Measurements from ENCODE around the gene ZNF622. TPM values are rescaled to one million over a fixed set of nuclear protein-coding genes. Genes with fewer than 3 reads are reported as not detected.

ZNF622 gene, protein sequence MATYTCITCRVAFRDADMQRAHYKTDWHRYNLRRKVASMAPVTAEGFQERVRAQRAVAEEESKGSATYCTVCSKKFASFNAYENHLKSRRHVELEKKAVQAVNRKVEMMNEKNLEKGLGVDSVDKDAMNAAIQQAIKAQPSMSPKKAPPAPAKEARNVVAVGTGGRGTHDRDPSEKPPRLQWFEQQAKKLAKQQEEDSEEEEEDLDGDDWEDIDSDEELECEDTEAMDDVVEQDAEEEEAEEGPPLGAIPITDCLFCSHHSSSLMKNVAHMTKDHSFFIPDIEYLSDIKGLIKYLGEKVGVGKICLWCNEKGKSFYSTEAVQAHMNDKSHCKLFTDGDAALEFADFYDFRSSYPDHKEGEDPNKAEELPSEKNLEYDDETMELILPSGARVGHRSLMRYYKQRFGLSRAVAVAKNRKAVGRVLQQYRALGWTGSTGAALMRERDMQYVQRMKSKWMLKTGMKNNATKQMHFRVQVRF
- 40.8 TPM for polyA plus RNA-seq (2013, experiment 1 of 2)
- polyA plus RNA-seq (2013, experiment 2 of 2): 41.3 TPM

DNA sequence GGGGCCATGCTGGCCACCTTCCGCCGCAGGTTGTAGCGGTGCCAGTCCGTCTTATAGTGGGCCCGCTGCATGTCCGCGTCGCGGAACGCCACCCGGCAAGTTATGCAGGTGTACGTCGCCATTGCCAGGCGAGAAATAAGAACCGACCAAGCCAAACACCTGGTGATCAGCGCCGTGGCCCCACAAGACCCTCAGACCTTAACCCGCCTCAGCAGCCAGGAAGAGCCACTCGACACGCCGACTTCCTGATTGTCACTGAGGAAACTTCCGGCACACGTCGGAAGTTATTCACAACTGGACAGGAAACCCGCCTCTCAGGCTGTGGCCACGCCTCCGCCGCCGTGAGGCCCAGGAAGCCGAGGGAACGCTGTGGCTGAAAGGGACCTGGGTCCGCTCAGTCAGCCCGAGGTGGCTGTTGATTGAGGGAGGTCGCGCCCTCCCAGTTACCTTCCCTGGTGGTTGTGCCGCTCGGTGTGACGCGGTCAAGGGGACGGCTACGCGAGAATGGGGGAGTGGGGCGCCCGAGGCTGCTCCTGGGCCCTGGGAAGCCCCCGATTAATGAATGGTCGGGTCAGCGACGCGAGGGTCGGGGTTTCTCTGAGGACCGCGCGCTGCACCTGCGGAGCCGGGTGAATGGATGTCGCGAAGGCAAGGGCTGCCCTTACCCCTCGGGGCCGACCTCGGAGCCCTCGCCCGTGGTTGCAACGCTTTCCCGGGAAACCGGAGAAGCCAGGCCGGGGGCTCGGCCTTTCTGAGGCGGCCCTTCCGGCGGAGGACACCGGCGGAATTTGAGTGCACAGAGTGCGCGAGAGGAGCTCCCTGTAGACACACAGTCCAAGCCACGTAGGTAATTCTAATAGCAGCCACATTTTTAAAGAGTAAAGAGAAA, at the start of gene ZNF622:
Gene ZNF622 (minus strand): TSS at position 257 of the 889 bp plus-strand sequence. CDS start 135 bp downstream, at position 122.
- Histone ChIP-seq H4K8ac (ENCODE audit: low read length) (peak within 1 kb of the TSS; percentile 92), H3K79me1 (replicated peaks; ENCODE audit: low read length, poor library complexity, severe bottlenecking) (peaks cover 10% of the 10 kb centered on the region), H3K14ac (ENCODE audit: low read length in 2 of 2) (peak within 1 kb of the TSS in 1 of 2 experiments; percentile 81), H3K27ac (ENCODE audit: low read length, poor library complexity, severe bottlenecking) (peak within 1 kb of the TSS; percentile 56), H3K4ac (ENCODE audit: low read depth in 1 of 2, low read length in 2 of 2) (peak within 1 kb of the TSS; percentile 56 to 73), H2BK5ac (ENCODE audit: low read depth, low read length, poor library complexity, severe bottlenecking) (peak within 1 kb of the TSS; percentile 26), H4K91ac (ENCODE audit: low read length) (peak within 1 kb of the TSS; percentile 97), H3K23ac (ENCODE audit: low read length in 2 of 2) (peak within 1 kb of the TSS in 1 of 2 experiments; percentile 83), H3K4me3 (ENCODE audit: insufficient read depth in 1 of 2, low read depth in 1 of 2, low read length in 2 of 2) (peak within 1 kb of the TSS; percentile 96 to 98), H2AK5ac (ENCODE audit: low read length, severe bottlenecking) (peak within 1 kb of the TSS; percentile 11), H2BK12ac (ENCODE audit: low read length in 2 of 2) (peak within 1 kb of the TSS; percentile 4 to 86), H3K18ac (ENCODE audit: low read depth in 1 of 2, low read length in 2 of 2) (peak within 1 kb of the TSS; percentile 92 to 97), H2BK15ac (ENCODE audit: low read depth, poor library complexity, severe bottlenecking) (peak within 1 kb of the TSS; percentile 55), H3K36me3 (ENCODE audit: control insufficient read depth in 1 of 2, insufficient read depth in 2 of 2, low read depth in 1 of 2, low read length in 2 of 2) (peaks cover 4 to 36% of the 10 kb centered on the region in 2 experiments), H3K9me3 (ENCODE audit: control insufficient read depth, low read length) (no peaks in the 10 kb centered on the region), H3K4me1 (ENCODE audit: control insufficient read depth, insufficient read depth, low read depth, low read length) (peaks cover 15% of the 10 kb centered on the region), H2BK120ac (ENCODE audit: low read depth, low read length) (peak within 1 kb of the TSS; percentile 91), H3K27me3 (ENCODE audit: control insufficient read depth in 1 of 2, insufficient read depth in 1 of 2, low read length in 2 of 2) (no peaks in the 10 kb centered on the region), H2AFZ (ENCODE audit: low read depth, low read length) (peak within 1 kb of the TSS; percentile 91), H3K4me2 (ENCODE audit: low read length, poor library complexity, severe bottlenecking) (peak within 1 kb of the TSS; percentile 87), H3K9ac (ENCODE audit: low read length) (peak within 1 kb of the TSS; percentile 94)
- DNase-seq: peak; percentile 94
- under 1% methylated on average over 70 of the region's 75 CpGs for WGBS

DNA sequence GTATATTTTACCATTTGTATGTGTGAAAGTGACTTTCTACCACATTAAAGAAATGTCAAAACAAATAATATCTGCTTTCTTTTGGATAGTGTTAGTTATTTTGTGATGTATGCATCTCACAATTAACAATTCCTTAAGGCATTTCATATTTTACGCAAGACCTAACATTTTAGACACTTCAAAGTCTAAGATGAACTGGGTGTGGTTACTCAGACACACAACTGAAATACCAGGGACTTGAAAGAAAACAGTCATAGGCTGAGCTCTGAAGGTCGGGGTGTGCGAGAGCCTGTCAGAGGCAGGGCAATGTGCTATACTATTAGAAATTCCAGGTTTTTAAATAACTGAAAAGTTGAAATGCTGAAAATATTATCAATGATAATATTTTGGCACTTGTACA, 44.5 kb upstream of the ZNF622 start:
- no peak overlapping the region for H2BK15ac ChIP-seq (ENCODE audit: low read depth, poor library complexity, severe bottlenecking)
- no peaks in the 10 kb centered on the region for H3K9me3 ChIP-seq (ENCODE audit: control insufficient read depth, low read length)
- H3K14ac ChIP-seq (ENCODE audit: low read length in 2 of 2): no peak overlapping the region
- no peak overlapping the region for H3K4ac ChIP-seq (ENCODE audit: low read depth in 1 of 2, low read length in 2 of 2)
- no peak overlapping the region for H4K8ac ChIP-seq (ENCODE audit: low read length)
- H3K9ac ChIP-seq (ENCODE audit: low read length): no peak overlapping the region
- no peak overlapping the region for H2BK5ac ChIP-seq (ENCODE audit: low read depth, low read length, poor library complexity, severe bottlenecking)
- no peak overlapping the region for H2BK120ac ChIP-seq (ENCODE audit: low read depth, low read length)
- H3K4me1 ChIP-seq (ENCODE audit: control insufficient read depth, insufficient read depth, low read depth, low read length): peaks cover 3% of the 10 kb centered on the region
- H3K27ac ChIP-seq (ENCODE audit: low read length, poor library complexity, severe bottlenecking): no peak overlapping the region
- DNase-seq: no peak
- no peaks in the 10 kb centered on the region for H3K36me3 ChIP-seq (ENCODE audit: control insufficient read depth in 1 of 2, insufficient read depth in 2 of 2, low read depth in 1 of 2, low read length in 2 of 2)
- H3K4me3 ChIP-seq (ENCODE audit: insufficient read depth in 1 of 2, low read depth in 1 of 2, low read length in 2 of 2): no peak overlapping the region
- H4K91ac ChIP-seq (ENCODE audit: low read length): no peak overlapping the region
- H3K23ac ChIP-seq (ENCODE audit: low read length in 2 of 2): no peak overlapping the region
- H3K18ac ChIP-seq (ENCODE audit: low read depth in 1 of 2, low read length in 2 of 2): no peak overlapping the region
- no peaks in the 10 kb centered on the region for H3K79me1 ChIP-seq (replicated peaks; ENCODE audit: low read length, poor library complexity, severe bottlenecking)
- no peak overlapping the region for H3K4me2 ChIP-seq (ENCODE audit: low read length, poor library complexity, severe bottlenecking)
- H3K27me3 ChIP-seq (ENCODE audit: control insufficient read depth in 1 of 2, insufficient read depth in 1 of 2, low read length in 2 of 2): no peaks in the 10 kb centered on the region
- H2AK5ac ChIP-seq (ENCODE audit: low read length, severe bottlenecking): no peak overlapping the region
- no peak overlapping the region for H2AFZ ChIP-seq (ENCODE audit: low read depth, low read length)
- H2BK12ac ChIP-seq (ENCODE audit: low read length in 2 of 2): no peak overlapping the region
- WGBS: 89% methylated on average over 3 of the region's 3 CpGs

DNA sequence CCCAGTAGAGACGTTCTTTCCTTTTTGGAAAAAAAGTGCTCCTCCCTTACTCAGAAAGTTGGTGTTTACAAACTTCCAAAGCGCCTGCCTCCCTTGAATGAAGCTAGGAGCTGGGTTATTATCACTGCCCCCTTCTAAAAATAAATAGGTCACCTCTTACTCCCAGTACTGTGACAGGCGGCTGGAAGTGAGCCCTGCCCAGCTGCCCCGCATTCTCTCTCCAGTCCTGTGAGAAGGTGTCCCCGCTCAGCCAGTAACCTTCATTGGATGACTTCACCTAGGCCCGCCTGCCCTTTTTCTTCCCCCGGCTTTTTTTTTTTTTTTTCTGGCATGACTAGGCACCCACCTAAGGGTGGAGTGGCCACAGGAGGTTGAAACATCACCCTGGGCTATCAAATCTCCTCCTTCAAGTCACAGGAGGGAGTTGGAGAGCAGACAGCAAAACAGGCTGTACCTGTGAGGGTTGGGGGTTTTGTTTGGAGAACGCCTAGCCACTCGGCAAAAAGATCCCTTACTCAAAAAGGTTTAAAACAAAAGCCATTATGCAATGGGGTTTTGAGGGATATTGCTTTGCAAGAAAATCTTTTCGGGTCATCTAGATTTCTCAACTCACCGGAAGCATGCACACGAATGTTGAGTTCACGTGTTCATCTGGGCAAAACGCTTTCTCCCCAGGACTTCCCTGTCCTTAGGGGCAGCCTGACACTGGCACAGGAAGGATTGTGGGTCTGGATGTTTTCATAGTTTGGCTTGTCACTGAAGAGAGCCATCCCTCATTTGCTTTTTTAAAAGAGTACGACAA, 43.3 kb upstream of the ZNF622 start:
- Histone ChIP-seq H3K23ac (ENCODE audit: low read length in 2 of 2) (no peak overlapping the region), H3K4ac (ENCODE audit: low read depth in 1 of 2, low read length in 2 of 2) (no peak overlapping the region), H2AFZ (ENCODE audit: low read depth, low read length) (no peak overlapping the region), H3K4me3 (ENCODE audit: insufficient read depth in 1 of 2, low read depth in 1 of 2, low read length in 2 of 2) (peak overlapping the region in 1 of 2 experiments; percentile 6), H3K4me2 (ENCODE audit: low read length, poor library complexity, severe bottlenecking) (peak overlapping the region; percentile 37), H3K79me1 (replicated peaks; ENCODE audit: low read length, poor library complexity, severe bottlenecking) (no peaks in the 10 kb centered on the region), H4K91ac (ENCODE audit: low read length) (no peak overlapping the region), H3K14ac (ENCODE audit: low read length in 2 of 2) (no peak overlapping the region), H2BK12ac (ENCODE audit: low read length in 2 of 2) (no peak overlapping the region), H3K18ac (ENCODE audit: low read depth in 1 of 2, low read length in 2 of 2) (no peak overlapping the region), H3K9ac (ENCODE audit: low read length) (peak overlapping the region; percentile 65), H2AK5ac (ENCODE audit: low read length, severe bottlenecking) (no peak overlapping the region), H4K8ac (ENCODE audit: low read length) (no peak overlapping the region), H2BK15ac (ENCODE audit: low read depth, poor library complexity, severe bottlenecking) (no peak overlapping the region), H2BK120ac (ENCODE audit: low read depth, low read length) (no peak overlapping the region), H2BK5ac (ENCODE audit: low read depth, low read length, poor library complexity, severe bottlenecking) (no peak overlapping the region), H3K27ac (ENCODE audit: low read length, poor library complexity, severe bottlenecking) (no peak overlapping the region), H3K27me3 (ENCODE audit: control insufficient read depth in 1 of 2, insufficient read depth in 1 of 2, low read length in 2 of 2) (no peaks in the 10 kb centered on the region), H3K9me3 (ENCODE audit: control insufficient read depth, low read length) (no peaks in the 10 kb centered on the region), H3K4me1 (ENCODE audit: control insufficient read depth, insufficient read depth, low read depth, low read length) (peaks cover 3% of the 10 kb centered on the region), H3K36me3 (ENCODE audit: control insufficient read depth in 1 of 2, insufficient read depth in 2 of 2, low read depth in 1 of 2, low read length in 2 of 2) (no peaks in the 10 kb centered on the region)
- DNase-seq: no peak
- WGBS: 43% methylated on average over 12 of the region's 15 CpGs

Data from mesenchymal stem cell (in vitro differentiated cells and primary cell).